GM19468 (cell line): ENCODE data around the gene KIF5A.
"Not testable (repeated sequence)": the region's sequence is repeated elsewhere in the genome, so short reads cannot be mapped to it uniquely, and the experiment has no call there.

ENCODE experiments used
- ATAC-seq: cut with Tn5 transposase; IDR thresholded peaks from one replicate; pipeline ENCODE4 v1.9.1; 2021; ENCODE audit warnings: mild to moderate bottlenecking, moderate library complexity, moderate number of reproducible peaks; ENCODE audit not compliant: unreplicated experiment; ENCODE audit errors: extremely low read depth

Gene KIF5A

GRCh38 chr12:57552306-57552651 is 2.4 kb downstream of the KIF5A start:
- ATAC-seq: no peak

GRCh38 chr12:57552835-57553313 is 3.0 kb downstream of the KIF5A start:
- no peak for ATAC-seq

- ATAC-seq: no peak
Measured at GRCh38 chr12:57553343-57554202, 3.7 kb downstream of the KIF5A start.

- ATAC-seq: no peak
Measured at GRCh38 chr12:57554453-57554852, 4.6 kb downstream of the KIF5A start.

GRCh38 chr12:57554897-57555296 is 5.1 kb downstream of the KIF5A start:
- ATAC-seq: no peak

- ATAC-seq: no peak
Measured at GRCh38 chr12:57558864-57559263, 9.0 kb downstream of the KIF5A start.

- ATAC-seq: no peak
Measured at GRCh38 chr12:57560516-57560915, 10.7 kb downstream of the KIF5A start.

- not testable (repeated sequence) for ATAC-seq
Measured at GRCh38 chr12:57561117-57561516, 11.3 kb downstream of the KIF5A start.

GRCh38 chr12:57563358-57563757 is 13.5 kb downstream of the KIF5A start:
- no peak for ATAC-seq

- no peak for ATAC-seq
Measured at GRCh38 chr12:57564178-57564740, 14.4 kb downstream of the KIF5A start.

- no peak for ATAC-seq
Measured at GRCh38 chr12:57568838-57569237, 19.0 kb downstream of the KIF5A start.

- no peak for ATAC-seq
Measured at GRCh38 chr12:57569858-57570257, 20.0 kb downstream of the KIF5A start.

- ATAC-seq: not testable (repeated sequence)
Measured at GRCh38 chr12:57570438-57570837, 20.6 kb downstream of the KIF5A start.

GRCh38 chr12:57571926-57572762 is 22.3 kb downstream of the KIF5A start:
- no peak for ATAC-seq

GRCh38 chr12:57574795-57575194 is 25.0 kb downstream of the KIF5A start:
- ATAC-seq: no peak

GRCh38 chr12:57575771-57576612 is 26.1 kb downstream of the KIF5A start:
- no peak for ATAC-seq

- no peak for ATAC-seq
Measured at GRCh38 chr12:57576613-57577160, 26.8 kb downstream of the KIF5A start.

GRCh38 chr12:57577981-57578758 is 28.3 kb downstream of the KIF5A start:
- ATAC-seq: no peak

GRCh38 chr12:57579011-57579410 is 29.2 kb downstream of the KIF5A start:
- no peak for ATAC-seq
